HepG2 (cell line): ENCODE data around the gene XRCC1. TPM values are rescaled to one million over a fixed set of nuclear protein-coding genes. Genes with fewer than 3 reads are reported as not detected.

Experiments used
- AHDC1 ChIP-seq: sonication (generic); formaldehyde crosslinking; IDR thresholded peaks from 2 replicates; pipeline ENCODE4 v1.5.1; 2020; ENCODE audit warnings: mild to moderate bottlenecking, missing genetic modification reagents, borderline replicate concordance
- ARID4A ChIP-seq: sonication (generic); formaldehyde crosslinking; IDR thresholded peaks from 2 replicates; pipeline ENCODE4 v1.5.0; 2020; ENCODE audit warnings: mild to moderate bottlenecking, missing genetic modification reagents, borderline replicate concordance
- E2F1 ChIP-seq: sonication (generic); formaldehyde crosslinking; IDR thresholded peaks from 2 replicates; pipeline ENCODE4 v1.5.0; 2020; ENCODE audit warnings: missing genetic modification reagents
- GTF3A ChIP-seq: sonication (generic); formaldehyde crosslinking; conservative IDR thresholded peaks from 2 replicates; pipeline ENCODE4 v1.4.0; 2020; ENCODE audit warnings: mild to moderate bottlenecking, missing genetic modification reagents
- MTA1 ChIP-seq: sonication (generic); formaldehyde crosslinking; IDR thresholded peaks from 2 replicates; pipeline ENCODE4 v1.4.0; 2020; ENCODE audit warnings: missing genetic modification reagents, mild to moderate bottlenecking, borderline replicate concordance
- NCOA2 ChIP-seq: sonication (generic); formaldehyde crosslinking; IDR thresholded peaks from 2 replicates; pipeline ENCODE4 v1.8.0; 2022; ENCODE audit warnings: inconsistent platforms
- PITX1 ChIP-seq: sonication (generic); formaldehyde crosslinking; IDR thresholded peaks from 2 replicates; pipeline ENCODE4 v1.5.1; 2020; ENCODE audit warnings: mild to moderate bottlenecking, missing genetic modification reagents
- RFXANK ChIP-seq: IDR thresholded peaks from 2 replicates; pipeline ENCODE4 v1.6.1; 2016
- SALL2 ChIP-seq: sonication (generic); formaldehyde crosslinking; IDR thresholded peaks from 2 replicates; pipeline ENCODE4 v1.8.1; 2023; ENCODE audit warnings: mild to moderate bottlenecking, missing genetic modification reagents, inconsistent platforms
- SMARCC2 ChIP-seq: fragments of 450-650 bp; IDR thresholded peaks from 2 replicates; pipeline ENCODE4 v1.6.1; 2017; ENCODE audit warnings: antibody characterized with exemption, mild to moderate bottlenecking
- SOX5 ChIP-seq: IDR thresholded peaks from 2 replicates; pipeline ENCODE4 v1.6.1; 2016; ENCODE audit warnings: borderline replicate concordance
- THYN1 ChIP-seq: sonication (generic); formaldehyde crosslinking; IDR thresholded peaks from 2 replicates; pipeline ENCODE4 v1.8.1; 2023; ENCODE audit warnings: low read depth, mild to moderate bottlenecking, moderate library complexity, missing genetic modification reagents, borderline replicate concordance
- ZFP41 ChIP-seq: sonication (generic); formaldehyde crosslinking; IDR thresholded peaks from 2 replicates; pipeline ENCODE4 v1.4.0; 2020; ENCODE audit warnings: mild to moderate bottlenecking, missing genetic modification reagents, borderline replicate concordance
- ZKSCAN1 ChIP-seq: fragments of 150-350 bp; IDR thresholded peaks from 2 replicates; pipeline ENCODE4 v1.6.1; 2014; ENCODE audit warnings: low read length
- ZNF256 ChIP-seq: sonication (generic); formaldehyde crosslinking; conservative IDR thresholded peaks from 2 replicates; pipeline ENCODE4 v1.4.0; 2020; ENCODE audit warnings: missing genetic modification reagents
- ZNF468 ChIP-seq: sonication (generic); formaldehyde crosslinking; IDR thresholded peaks from 2 replicates; pipeline ENCODE4 v1.8.0; 2022; ENCODE audit warnings: mild to moderate bottlenecking, moderate library complexity, missing genetic modification reagents
- ZNF484 ChIP-seq: sonication (generic); formaldehyde crosslinking; IDR thresholded peaks from 2 replicates; pipeline ENCODE4 v1.5.1; 2020; ENCODE audit warnings: mild to moderate bottlenecking, low read depth, missing genetic modification reagents, borderline replicate concordance
- ZNF567 ChIP-seq: sonication (generic); formaldehyde crosslinking; IDR thresholded peaks from 2 replicates; pipeline ENCODE4 v1.8.1; 2023; ENCODE audit warnings: mild to moderate bottlenecking, missing genetic modification reagents, borderline replicate concordance
- ZNF570 ChIP-seq: sonication (generic); formaldehyde crosslinking; IDR thresholded peaks from 2 replicates; pipeline ENCODE4 v1.4.0; 2020; ENCODE audit warnings: mild to moderate bottlenecking, missing genetic modification reagents, borderline replicate concordance
- ZSCAN25 ChIP-seq: sonication (generic); formaldehyde crosslinking; IDR thresholded peaks from 2 replicates; pipeline ENCODE4 v1.8.0; 2022; ENCODE audit warnings: mild to moderate bottlenecking, missing genetic modification reagents
- polyA plus RNA-seq, 8 experiments: library from polyadenylated mRNA; depleted of rRNA in 3 of 8; stranded (reverse) in 7 of 8; unstranded in 1 of 8; fragments of >200 nt; fragmentation: Illumina TruSeq in 4 of 8; extraction: Trizol in 4 of 8; gene quantifications; 2 replicates each; pipeline versions ENCODE4 v1.2.1 to v1.2.3, GENCODE V29; 2011 to 2016; ENCODE audit warnings: low read depth in 4 of 8, missing spikeins in 1 of 8, mixed read lengths in 1 of 8; ENCODE audit not compliant: insufficient read depth in 1 of 8
- total RNA-seq, 5 experiments: library from RNA; depleted of rRNA; stranded (reverse); fragments of >200 nt; fragmentation: Illumina TruSeq; extraction: Trizol; gene quantifications; 2 replicates each; pipeline ENCODE4 v1.2.3, GENCODE V29; 2016; ENCODE audit warnings: low read depth in 1 of 5

XRCC1 gene
- total and polyA plus RNA-seq, 2 of the 13 experiments (the other 11 are each of a cell fraction or from before 2014, with no cell fraction given), result 24.7 to 26.3 TPM

GRCh38 chr19:43499042-43499441 lies 76.3 kb downstream of the XRCC1 start (continued):
- TF ChIP-seq ZNF484 (CRISPR knock-in tag) (no peak), AHDC1 (CRISPR knock-in tag) (0 out of 2 replicates have a peak, but pooled peaks have one; percentile 28), PITX1 (CRISPR knock-in tag) (0 out of 2 replicates have a peak, but pooled peaks have one; percentile 46), SALL2 (CRISPR knock-in tag) (no peak), ZKSCAN1 (no peak), NCOA2 (peak; percentile 70), ZNF468 (CRISPR knock-in tag) (no peak), SOX5 (CRISPR knock-in tag) (peak; percentile 55; the same call in 1 of the 2 replicates), ZNF570 (CRISPR knock-in tag) (no peak), SMARCC2 (no peak), ARID4A (peak; percentile 55; the same call in 1 of the 2 replicates), E2F1 (CRISPR knock-in tag) (no peak), ZNF256 (CRISPR knock-in tag) (no peak), GTF3A (no peak), THYN1 (CRISPR knock-in tag) (no peak), ZFP41 (CRISPR knock-in tag) (no peak), ZSCAN25 (CRISPR knock-in tag) (0 out of 2 replicates have a peak, but pooled peaks have one; percentile 49), RFXANK (CRISPR knock-in tag) (no peak), ZNF567 (no peak), MTA1 (CRISPR knock-in tag) (0 out of 2 replicates have a peak, but pooled peaks have one; percentile 51)
